GM12801 (cell line): ENCODE results near the gene GARS1.

Source experiments
- TF ChIP-seq, protein P1 (sequence below): IDR thresholded peaks from one replicate; pipeline ENCODE4 v1.5.1; 2011; ENCODE audit warnings: control low read depth; ENCODE audit not compliant: insufficient read length; ENCODE audit errors: extremely low read depth

Gene GARS1

DNA sequence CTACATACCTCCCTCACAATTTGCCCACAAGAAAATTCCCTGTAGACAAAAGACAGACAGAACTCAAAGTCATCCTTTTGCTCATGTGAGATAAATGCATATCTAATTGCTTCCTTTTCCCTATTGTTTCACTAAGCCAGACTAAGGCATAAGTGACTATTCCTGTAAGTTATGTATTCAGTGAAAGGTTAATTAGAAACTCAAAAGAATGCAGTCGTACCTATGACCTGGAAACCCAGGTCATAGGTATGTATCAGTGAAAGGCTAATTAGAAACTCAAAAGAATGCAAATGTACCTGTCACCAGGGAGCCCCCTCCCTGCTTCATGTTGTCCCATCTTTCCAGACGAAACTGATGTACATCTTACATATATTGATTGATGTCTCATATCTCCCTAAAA, 10.3 kb upstream of the GARS1 start:
- TF ChIP-seq, protein P1, sequence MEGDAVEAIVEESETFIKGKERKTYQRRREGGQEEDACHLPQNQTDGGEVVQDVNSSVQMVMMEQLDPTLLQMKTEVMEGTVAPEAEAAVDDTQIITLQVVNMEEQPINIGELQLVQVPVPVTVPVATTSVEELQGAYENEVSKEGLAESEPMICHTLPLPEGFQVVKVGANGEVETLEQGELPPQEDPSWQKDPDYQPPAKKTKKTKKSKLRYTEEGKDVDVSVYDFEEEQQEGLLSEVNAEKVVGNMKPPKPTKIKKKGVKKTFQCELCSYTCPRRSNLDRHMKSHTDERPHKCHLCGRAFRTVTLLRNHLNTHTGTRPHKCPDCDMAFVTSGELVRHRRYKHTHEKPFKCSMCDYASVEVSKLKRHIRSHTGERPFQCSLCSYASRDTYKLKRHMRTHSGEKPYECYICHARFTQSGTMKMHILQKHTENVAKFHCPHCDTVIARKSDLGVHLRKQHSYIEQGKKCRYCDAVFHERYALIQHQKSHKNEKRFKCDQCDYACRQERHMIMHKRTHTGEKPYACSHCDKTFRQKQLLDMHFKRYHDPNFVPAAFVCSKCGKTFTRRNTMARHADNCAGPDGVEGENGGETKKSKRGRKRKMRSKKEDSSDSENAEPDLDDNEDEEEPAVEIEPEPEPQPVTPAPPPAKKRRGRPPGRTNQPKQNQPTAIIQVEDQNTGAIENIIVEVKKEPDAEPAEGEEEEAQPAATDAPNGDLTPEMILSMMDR, result no peak

DNA sequence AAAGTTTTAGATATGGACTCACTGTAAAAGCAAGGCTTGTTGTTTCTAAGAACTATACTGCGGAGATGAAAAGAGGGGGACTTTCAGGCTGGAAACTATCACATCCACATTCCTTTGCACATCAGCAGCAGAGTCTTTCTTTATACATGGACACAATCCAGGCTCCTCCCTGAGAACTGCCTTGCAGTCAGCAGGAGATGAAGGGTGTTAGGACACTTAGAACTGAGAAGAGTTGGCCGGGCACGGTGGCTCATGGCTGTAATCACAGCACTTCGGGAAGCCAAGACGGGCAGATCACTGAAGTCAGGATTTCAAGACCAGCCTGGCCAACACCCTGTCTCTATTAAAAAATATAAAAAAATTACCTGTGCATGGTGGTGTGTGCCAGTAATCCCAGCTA, 9.7 kb upstream of the GARS1 start:
- TF ChIP-seq, protein P1, result no peak

DNA sequence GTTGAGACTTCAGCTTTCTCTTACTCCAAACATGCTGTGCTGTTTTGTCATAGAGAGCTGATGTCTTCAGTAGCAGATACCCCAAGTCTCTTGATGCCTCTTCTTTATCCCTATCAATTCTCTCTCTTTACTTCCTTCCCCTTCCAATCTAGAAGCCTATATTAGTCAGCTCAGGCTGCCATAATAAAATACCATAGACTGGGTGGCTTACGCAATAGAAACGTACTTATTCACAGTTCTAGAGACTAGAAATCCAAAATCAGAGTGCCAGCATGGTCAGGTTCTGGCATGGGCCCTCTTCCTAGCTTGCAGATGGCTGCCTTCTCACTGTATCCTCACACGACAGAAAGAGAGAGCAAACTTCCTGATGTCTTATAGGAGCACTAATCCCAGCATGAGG, 9.0 kb upstream of the GARS1 start:
- TF ChIP-seq, protein P1, result no peak

DNA sequence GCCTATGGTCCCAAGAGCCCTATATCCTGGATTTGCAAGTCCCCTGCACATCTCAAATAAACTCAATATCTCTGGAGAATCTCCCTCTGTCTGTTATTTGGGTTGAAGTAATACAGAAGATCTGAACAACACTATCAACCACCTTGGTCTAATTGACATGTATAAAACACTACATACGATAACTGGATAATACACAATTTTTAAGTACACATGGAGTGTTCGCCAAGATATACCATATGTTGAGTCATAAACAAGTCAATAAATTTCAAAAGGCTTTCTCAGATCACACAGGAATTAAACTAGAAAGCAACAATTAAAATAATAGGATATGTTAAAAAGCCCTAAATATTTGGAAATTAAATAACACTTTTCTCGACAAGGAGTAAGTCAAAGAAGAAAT, 5.6 kb upstream of the GARS1 start:
- TF ChIP-seq, protein P1, result no peak

DNA sequence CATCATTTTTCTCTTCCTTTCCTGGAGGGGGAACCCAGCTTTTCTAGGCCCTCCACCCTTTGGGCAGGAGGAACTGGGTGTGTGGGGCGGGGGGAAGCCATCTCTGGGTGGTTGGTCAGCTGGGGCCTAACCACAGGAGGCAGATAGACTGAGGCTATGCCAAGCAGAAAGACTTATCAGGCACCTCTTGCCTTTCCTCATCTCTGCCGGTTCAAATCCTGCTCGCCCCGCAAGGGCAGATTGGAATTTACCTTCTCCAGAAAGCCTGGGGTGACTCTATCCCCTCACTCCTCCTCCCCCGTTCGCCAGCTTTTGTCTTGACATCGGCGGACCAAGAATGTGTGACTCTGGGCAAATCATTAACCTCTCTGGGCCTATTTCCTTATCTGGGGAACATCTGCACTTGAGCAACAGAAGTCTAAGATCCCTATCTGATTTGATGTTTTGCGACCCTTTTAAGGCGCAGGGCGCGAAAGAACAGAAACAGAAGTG, 584 bp upstream of the GARS1 start:
- TF ChIP-seq, protein P1, result no peak

DNA sequence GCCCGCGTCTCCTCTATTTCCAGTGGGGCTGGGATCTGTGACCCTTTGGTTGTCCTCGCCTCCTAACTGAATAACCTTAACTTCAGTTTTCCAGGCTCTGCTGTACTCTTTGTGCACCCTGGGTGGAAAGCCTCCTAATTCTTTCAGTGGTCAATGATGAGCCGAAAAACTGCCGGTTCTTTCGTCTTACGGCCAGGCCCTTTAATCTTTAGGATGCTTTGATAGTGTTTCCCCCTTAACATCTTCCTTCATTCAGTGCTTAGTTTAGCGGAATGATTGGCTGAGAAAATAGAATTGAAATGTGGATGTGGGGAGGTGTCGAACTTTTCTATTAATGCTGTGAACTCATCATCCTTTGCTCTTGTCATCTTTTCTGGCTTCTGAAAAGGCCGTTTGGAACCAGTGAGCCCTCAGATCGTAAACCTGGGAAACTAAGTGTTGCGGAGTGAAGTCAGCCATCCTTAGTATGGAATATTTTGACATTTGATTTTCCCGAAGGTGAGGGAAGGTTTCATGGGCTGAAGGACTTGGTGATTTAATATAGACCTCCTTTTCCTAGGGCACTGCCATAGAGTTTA, 847 bp downstream of the GARS1 start:
- TF ChIP-seq, protein P1, result no peak

DNA sequence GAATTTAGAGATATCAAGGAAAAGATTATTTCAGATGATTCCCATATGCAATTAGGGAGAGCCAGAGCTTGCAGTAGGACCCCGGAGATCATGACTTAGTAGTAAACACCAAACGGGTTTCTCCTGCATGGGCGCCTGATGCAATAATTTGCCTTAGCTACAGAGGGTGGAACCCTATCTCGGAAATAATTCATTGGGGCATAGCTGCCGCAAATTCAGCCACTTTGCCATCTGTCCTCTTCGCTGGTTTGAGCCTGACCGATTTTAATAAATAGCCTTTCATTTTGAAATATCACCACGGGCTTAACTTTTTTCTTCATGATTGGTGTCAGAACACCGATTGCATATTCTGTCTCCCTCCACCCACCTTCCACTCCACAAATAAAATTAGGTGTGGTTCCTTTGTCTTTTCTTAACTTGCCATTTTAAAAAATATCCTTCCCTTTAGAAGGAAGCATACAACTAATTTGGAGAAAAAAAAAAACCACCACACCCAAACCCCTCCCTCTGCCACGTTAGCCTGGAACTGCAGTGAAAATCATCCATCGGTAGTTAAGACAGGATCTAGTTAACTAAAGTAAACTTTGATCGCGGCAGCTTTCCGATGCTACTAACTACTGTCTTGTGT, 1.4 kb downstream of the GARS1 start:
- TF ChIP-seq, protein P1, result no peak
